ENCODE data around the gene MAGI3.

- TF ChIP-seq, protein P1, sequence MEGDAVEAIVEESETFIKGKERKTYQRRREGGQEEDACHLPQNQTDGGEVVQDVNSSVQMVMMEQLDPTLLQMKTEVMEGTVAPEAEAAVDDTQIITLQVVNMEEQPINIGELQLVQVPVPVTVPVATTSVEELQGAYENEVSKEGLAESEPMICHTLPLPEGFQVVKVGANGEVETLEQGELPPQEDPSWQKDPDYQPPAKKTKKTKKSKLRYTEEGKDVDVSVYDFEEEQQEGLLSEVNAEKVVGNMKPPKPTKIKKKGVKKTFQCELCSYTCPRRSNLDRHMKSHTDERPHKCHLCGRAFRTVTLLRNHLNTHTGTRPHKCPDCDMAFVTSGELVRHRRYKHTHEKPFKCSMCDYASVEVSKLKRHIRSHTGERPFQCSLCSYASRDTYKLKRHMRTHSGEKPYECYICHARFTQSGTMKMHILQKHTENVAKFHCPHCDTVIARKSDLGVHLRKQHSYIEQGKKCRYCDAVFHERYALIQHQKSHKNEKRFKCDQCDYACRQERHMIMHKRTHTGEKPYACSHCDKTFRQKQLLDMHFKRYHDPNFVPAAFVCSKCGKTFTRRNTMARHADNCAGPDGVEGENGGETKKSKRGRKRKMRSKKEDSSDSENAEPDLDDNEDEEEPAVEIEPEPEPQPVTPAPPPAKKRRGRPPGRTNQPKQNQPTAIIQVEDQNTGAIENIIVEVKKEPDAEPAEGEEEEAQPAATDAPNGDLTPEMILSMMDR (IDR thresholded peaks at IDR 0.05 in 4 of 5, conservative IDR thresholded peaks at IDR 0.05 in 1 of 5), result no peak
- TF ChIP-seq POLR2A (IDR thresholded peaks at IDR 0.05), result no peak
These were observed 262.5 kb downstream of the MAGI3 start for GRCh38 chr1:113652771-113653170.
